ENCODE measurements around the gene CCSAP. TPM values are rescaled to one million over a fixed set of nuclear protein-coding genes. Genes with fewer than 3 reads are reported as not detected.
"Not testable (repeated sequence)": the region's sequence is repeated elsewhere in the genome, so short reads cannot be mapped to it uniquely, and the experiment has no call there.

Gene CCSAP
- total RNA-seq, 1 donor from 2014 or later: 2.1 TPM

DNA sequence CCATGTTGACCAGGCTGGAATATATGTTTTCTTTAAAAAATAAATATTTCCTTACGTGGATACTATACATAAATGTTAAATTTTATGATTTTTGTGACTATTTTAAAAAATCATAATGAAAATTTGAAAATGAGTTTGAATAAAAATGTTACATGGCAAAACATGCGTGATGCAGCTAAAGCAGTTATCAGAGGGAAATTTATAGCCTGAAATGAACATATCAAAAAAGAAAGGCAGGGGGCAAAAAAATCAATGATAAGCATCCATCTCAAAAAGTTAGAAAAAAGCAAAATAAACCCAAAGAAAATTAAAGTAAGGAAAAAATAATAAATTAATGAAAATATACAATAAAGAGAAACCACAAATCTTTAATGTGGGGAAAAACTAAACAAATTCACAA, 8.6 kb downstream of the CCSAP start:
- DNase-seq (no peak), ATAC-seq (no peak)
- intact Hi-C loops (cut with micrococcal nuclease): no loop called here

DNA sequence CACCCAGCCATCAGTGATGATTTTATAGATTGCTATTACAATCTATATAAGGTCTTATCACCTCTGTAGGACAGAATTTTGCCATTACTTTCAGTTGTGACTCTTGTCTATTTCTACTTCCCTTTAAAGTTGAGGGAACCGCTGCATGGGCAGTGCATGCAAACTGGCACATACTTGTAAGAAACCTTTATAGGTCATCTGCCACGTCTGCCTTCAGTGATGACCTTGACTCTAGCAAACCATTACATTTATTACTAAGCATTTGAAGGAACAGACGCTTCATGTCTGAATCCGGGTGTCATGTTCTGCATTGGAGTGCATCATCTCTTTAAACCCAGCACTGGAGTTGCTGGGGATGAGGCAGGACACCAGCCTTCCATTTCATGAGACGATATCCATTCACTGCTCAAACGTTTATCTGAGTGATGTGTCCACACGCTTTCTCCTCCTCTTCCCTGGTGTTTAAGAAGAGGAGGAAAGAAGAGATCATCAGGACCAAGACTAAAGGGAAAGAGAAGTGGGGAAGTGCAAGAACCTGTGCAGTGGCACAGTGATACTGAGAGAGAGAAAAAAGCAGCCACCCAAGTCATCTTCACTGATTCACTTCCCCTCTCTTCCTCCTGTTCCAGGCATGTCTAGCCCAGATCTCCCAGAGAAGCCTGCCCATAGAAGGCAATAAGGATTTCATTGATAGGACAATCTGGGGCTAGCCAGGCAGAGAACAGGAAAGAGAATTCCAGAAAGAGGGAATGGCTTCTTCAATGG, 14.1 kb downstream of the CCSAP start:
- ATAC-seq: no peak
- intact Hi-C loops (cut with micrococcal nuclease): no loop called here
- no peak for DNase-seq

DNA sequence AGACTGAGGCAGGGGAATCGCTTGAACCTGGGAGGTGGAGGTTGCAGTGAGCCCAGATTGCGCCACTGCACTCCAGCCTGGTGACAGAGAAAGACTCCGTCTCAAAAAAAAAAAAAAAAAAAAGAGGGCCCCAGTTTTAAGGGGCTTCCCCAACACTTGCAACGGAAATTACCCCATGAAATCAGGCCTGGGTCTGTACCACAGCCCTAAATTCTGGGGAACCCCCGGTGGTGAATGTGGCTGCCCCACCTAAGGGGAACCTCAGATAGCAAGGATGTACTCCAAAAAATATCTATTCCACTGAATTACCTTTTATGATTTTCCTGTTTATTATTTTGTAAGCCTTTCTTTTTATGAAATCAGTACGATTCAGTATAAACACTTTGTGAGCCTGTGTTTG, 15.1 kb downstream of the CCSAP start:
- intact Hi-C loops (cut with micrococcal nuclease); DNase-seq; ATAC-seq: not testable (repeated sequence)

DNA sequence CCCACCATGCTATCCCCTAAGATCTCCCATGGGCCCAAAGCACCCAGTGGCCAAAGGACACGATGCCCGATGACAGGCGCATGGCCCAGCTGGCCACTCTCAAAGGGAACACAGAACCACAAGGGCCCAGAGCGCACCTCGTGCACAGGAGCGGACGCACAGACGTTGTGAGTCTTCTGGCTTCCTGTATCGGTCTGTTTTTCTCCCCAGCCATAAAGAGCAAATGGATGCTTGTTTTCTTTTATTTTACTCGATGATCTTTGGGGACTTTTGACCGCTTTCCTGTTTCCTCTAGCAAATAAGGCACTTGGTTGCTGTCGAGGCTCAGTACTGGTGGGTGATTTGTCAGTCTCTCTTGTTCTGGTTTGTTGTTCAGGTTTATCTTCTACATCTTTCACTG, 16.2 kb downstream of the CCSAP start:
- intact Hi-C loops (cut with micrococcal nuclease): no loop called here
- no peak for DNase-seq
- ATAC-seq: no peak

DNA sequence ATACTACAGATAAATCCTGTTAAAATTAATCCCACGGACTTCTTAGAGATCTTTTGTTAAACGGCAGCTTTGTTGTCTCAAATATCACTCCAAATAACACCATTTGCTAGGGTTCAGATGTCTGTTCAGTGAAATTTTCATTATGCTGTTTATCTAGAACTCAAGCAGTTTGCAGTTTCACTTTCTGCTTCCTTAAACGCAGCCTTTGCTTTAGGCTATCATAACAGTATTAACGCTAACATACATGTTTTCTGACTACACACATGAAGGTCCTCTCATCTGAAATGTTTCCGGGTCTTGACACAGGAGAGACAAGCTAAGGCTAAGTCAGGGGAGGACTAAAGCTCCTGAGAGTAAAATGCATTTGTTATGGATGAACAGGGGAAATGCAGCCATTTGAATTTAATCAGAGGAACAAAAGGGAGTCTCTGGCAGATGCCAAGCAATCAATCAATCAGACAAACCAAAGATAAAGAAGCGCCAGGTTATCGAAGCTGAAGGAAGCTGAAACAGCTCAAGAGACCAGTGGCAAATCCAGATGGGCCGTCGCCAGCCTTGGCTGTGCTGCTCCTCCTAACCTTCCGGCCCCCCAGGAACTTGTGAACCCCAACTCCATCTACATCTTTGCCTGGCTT, 16.9 kb downstream of the CCSAP start:
- DNase-seq (no peak), ATAC-seq (no peak)
- intact Hi-C loops (cut with micrococcal nuclease): no loop called here

DNA sequence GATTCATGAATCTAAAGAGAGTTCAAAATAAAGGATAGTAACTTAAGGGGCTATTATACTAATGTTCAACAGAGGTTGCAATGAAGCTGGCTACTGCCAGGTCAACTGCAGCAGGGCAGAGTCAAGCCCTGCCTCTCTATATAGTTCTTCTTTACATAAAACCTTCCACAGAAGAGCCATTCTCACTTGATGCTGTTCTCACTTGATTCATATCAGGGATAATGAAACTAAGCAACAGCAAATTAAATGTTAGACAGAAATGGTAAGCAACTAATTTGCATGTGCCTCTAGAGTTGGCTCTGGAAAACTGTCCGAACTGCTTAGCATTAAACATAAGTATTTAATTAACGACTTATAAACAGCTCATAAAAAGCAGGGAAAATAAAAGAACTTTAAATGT, 17.4 kb downstream of the CCSAP start:
- ATAC-seq: no peak
- no peak for DNase-seq
- intact Hi-C loops (cut with micrococcal nuclease): no loop called here

DNA sequence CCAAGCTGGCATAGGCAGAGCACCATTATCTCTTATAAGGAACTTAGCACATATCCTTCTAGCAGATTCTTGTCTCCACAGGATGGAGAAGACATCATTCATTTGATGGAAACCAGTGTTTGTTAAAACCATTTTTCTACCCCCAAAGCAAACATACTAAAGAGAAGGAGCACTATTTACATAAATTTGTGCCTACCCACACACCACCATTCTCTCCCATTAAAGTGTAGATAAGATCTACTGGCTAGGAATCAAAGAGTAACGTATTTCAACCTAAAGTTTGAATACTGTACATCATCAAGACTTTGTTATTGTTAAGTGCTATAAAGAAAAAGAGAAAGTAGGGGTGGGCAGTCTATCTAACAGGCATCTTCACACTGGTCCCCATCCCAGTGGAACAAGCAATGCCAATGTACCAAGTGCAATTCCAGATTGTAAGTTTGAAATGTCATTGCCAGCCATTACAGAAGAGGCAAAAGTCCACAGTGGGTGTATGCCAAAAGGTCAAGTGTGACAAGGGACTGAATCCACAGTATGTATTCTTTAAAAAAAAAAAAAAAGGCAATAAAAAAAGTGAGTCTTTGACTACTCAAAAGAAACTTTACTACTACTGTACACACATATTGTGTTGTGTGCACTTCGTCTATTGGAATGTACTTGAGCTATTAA, 18.8 kb downstream of the CCSAP start:
- ATAC-seq (no peak), DNase-seq (no peak)
- intact Hi-C loops (cut with micrococcal nuclease): no loop called here

DNA sequence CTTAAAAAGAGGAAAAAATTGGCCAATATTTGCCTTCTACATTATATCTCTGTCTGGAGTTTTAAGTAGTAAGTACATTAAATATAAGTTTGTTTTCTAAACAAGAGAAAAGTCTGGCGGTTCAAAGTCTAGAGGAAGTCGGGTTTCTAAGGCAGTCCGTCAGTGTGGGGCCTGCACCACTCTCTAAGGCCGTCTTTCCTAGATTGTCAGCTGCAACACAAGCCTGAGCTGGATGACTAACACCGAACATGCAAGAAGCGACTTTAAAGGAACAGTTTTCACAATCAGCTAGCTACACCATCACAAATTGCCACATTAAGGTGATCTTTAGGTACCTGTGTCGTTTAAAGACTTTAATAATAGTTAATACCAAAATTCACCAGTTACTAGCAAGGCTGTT, 19.6 kb downstream of the CCSAP start:
- no peak for DNase-seq
- intact Hi-C loops (cut with micrococcal nuclease): no loop called here
- ATAC-seq: no peak

DNA sequence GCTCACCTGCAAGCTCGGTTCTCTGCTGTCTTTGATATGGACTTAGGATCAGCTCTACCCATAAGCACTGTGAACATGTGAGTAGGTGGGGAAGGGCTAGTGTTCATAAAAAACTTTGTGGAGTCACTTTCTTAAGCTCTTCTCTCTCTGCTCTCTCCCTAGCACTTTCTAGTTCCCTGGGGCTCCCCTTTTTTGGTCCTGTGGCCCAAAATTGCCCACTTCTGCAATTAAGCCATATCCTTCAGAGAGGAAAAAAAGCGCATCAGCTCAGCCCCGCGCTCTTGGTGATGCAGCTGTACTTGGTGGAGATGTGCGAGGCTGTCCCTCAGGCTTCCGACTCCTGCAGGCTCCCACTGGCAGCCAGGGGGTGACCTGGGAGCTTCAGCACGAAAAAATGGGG, 23.4 kb downstream of the CCSAP start:
- DNase-seq (no peak), ATAC-seq (no peak)
- intact Hi-C loops (cut with micrococcal nuclease): no loop called here

DNA sequence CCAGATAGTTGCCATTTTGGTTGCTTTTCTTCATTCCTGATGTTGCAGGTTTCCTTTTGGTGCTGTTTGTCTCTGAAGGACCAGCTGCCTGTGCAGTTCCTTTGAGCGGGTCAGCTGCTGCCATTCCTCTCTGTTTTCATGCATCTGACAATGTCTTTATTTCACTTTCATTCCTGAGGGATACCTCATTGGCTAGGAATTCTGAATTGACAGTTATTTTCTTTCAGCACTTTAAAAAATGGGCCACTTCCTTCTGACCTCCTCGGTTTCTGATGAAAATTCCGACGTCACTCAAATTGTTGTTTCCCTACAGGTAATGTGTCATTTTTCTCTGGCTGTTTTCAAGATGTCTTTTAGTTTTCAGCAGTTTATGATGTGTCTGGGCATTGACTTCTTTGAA, 24.8 kb downstream of the CCSAP start:
- DNase-seq (no peak), ATAC-seq (no peak)
- intact Hi-C loops (cut with micrococcal nuclease): no loop called here

DNA sequence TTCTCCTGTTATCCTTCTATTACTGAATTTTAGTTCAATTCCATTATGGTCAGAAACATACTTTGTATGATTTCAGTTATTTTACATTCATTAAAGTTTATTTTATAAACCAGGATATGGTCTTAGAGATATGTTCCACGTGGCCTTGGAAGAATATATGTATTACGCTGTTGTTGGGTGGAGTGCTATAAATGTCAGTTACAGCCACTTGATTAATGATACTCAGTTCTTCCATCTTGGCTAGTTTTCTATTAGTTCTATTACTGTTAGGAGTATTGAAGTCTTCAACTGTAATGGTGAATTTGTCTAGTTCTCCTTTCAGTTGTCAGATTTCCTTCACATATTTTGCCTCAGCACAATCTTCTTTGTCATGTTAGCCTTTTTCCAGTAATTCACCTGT, 26.7 kb downstream of the CCSAP start:
- DNase-seq (no peak), ATAC-seq (no peak)
- intact Hi-C loops (cut with micrococcal nuclease): no loop called here

DNA sequence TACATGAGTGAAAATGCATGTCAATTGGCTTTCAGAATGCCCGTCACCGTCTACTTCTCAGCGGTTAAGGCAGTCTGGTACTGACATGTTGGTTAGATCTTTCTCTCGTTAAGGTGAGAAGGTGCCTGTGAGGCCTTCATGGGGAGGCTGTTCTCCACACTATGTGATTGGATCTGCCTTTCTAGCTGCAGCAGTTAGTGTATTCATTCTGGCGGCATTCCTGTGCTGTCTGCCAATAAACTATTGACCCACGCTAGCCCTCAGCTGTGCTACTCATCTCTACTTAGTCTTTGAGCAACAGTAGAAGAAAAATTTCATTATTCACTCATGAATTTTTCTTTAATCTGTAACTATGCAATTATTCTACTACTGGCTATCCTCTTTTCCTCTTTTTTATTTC, 32.0 kb downstream of the CCSAP start:
- DNase-seq (no peak), ATAC-seq (peak; percentile 47)

DNA sequence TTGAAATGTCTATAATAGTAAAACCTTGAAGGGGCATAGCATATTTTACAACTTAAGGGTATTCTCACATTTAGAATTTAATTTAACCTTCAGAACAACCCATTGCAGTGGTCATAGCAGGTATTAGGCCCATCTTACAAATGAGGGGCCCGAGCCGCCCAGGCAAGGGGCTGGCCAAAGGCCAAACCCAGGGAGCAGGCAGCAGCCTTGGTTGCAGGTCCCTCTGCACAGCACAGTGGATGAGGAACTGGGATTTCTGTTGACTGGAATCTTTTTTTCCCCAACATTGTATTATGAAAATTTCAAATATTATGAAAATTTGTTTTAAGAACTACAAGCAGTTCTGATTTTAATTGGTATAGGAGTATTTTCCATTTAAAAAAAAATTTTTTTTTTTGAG, 33.2 kb downstream of the CCSAP start:
- ATAC-seq: peak; percentile 74
- intact Hi-C loops (cut with micrococcal nuclease): no loop called here

More for the DNA sequence above, 32.0 kb downstream of the CCSAP start:
- intact Hi-C loops (cut with micrococcal nuclease): no loop called here

DNA sequence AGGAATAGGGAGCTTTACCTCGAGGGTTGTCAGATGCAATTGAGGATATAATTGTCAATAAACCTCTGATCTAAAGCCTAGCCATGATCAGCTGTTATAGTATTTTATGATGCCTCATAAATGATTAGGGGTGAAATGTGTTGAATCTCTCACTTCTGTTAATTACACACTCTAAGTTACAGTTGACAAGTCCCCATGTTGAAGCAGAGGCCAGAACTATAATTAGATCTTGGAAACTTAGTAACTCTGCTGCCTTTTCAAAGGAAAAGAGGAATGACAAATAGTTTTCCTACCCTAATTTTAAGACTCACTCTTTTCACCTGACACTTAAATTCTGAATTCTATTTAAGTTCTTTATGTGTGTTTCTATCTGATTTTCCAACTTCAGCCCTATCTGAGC, 33.8 kb downstream of the CCSAP start:
- intact Hi-C loops (cut with micrococcal nuclease): no loop called here
- DNase-seq (no peak), ATAC-seq (peak; percentile 35)

More for the DNA sequence above, 33.2 kb downstream of the CCSAP start:
- peak; percentile 34 for DNase-seq

DNA sequence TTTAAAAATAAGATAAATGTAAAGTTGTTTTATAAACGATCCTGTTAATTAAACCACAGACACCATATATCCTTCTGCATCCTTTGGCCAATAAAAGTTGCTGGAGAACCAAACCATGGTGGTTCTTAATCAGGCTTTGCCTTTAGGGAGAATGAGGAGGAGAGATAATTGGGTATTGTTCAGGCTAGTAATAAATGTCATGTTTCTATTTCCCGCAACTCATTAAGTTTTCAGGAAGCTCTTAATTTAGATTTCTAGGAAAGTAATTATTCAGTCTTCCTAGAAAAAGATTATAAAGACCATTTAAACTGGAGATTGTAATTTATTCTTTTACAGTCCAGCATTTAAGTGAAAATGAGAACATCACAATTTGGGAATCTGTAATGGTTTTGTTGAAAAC, 37.5 kb downstream of the CCSAP start:
- intact Hi-C loops (cut with micrococcal nuclease): no loop called here
- DNase-seq (no peak), ATAC-seq (no peak)

DNA sequence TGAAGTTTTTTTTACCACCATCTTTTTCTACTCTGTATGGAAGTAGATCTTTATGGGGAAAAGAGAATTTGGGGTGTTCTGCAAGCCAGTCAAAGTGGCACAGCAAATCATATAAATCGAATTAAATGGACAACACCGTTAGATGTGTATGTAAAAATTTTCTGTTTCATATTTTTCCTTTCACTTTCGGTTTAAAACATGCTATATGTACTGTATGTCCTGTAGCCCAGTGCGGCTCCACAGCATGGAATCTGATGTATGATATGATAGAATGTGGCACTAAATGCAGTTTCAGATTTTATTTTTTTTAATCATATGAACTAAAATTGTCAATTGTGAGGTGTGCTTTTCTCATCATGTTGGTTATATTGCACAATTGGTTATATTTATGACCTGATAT, 39.0 kb downstream of the CCSAP start:
- DNase-seq (no peak), ATAC-seq (no peak)
- intact Hi-C loops (cut with micrococcal nuclease): no loop called here

DNA sequence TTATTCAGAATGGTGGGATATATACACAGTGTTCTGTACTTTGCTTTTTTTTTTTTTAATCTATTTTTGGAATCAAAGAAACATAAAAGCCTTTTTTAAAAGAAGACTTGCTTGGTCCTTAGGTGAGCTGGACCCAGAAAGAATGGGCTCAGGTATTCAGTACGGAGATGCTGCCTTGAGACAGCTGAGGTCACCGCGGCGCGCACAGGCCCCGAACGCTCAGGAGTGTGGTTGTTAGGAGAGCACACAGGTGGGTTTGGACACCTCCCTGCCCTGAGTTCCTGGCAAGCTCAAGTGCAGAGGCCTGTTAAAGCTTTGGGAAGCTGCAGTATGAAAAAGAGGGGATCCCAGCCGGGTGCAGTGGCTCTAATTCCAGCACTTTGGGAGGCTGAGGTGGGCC, 40.1 kb downstream of the CCSAP start:
- DNase-seq: no peak
- intact Hi-C loops (cut with micrococcal nuclease): no loop called here
- no peak for ATAC-seq

DNA sequence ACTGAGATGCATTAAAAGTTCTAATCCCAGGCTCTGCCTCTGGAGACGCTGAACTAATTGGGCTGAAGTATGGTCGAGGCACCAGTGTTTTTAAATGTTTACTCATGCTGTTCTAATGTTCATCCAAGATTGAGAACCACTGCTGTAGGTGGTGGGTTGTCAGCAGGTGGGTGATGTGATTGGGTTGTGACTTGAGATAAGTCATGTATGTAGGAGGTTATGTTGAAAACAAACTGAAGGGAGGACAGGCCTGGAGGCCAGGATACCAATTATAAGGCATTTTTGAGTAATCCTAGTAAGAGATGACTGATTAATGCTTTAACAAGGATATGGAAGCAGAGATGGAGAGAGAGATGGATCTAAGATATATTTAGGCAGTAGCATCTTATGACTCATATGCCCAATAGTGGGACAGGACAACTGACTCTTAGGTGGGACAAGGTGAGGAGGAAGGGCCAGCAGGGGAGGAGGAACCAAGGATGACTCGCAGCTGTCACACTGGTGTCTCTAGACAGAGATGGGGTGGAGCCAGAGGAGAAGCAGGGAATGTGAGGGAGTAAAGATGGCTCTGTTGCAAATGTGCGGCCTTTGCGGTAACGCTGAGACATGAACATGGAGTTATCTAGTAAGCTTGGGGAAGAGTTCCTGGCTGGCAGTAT, 42.6 kb downstream of the CCSAP start:
- intact Hi-C loops (cut with micrococcal nuclease): no loop called here
- ATAC-seq: no peak
- no peak for DNase-seq

DNA sequence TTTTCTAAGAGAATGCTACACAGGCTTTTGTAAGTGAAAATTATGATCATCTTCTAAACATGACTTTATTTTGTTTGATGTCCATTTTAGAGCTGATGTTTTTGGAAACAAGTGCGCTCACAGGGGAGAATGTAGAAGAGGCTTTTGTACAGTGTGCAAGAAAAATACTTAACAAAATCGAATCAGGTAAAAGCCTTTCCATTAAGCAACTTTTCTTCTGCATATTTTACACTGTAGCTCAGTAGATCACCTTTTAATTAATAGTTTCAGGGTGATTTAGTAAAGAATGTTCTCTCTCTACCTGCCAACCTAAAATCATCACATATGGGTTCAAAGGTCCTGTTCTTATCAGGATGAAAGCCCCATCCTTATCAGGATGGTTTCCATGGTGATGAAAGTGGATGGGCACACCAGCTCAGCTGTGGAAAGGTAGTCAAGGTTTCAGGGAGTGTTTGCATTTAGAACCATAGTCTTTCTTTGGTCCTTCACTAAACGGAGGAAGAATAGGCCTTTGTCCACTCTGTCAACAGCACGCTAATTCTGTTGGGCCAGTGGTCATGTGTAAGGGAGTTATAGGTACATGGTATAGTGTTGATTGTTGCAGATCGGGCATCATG, 43.9 kb downstream of the CCSAP start:
- intact Hi-C loops (cut with micrococcal nuclease): no loop called here
- no peak for ATAC-seq
- DNase-seq: no peak

DNA sequence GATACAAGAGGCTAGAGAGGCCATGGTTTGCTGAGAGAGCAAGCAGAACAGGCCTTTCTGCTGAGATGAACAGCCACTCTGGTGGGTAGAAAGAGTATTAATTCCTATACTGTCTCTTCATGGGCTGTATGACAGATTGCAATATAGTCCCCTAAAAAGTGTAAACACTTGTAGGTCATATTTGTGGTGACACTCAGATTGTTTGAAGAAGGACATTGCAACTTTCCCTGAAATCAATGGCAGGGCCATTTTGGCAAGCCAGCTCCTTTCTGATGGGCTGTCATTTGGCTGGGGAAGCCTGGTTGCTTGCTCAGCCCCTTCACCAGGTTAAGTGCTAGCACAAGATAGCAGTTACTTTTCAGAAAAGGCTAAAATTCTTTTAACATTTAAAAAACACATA, 44.4 kb downstream of the CCSAP start:
- DNase-seq (no peak), ATAC-seq (no peak)
- intact Hi-C loops (cut with micrococcal nuclease): no loop called here
